ENCODE results near the gene RPL38.

RPL38 gene

DNA sequence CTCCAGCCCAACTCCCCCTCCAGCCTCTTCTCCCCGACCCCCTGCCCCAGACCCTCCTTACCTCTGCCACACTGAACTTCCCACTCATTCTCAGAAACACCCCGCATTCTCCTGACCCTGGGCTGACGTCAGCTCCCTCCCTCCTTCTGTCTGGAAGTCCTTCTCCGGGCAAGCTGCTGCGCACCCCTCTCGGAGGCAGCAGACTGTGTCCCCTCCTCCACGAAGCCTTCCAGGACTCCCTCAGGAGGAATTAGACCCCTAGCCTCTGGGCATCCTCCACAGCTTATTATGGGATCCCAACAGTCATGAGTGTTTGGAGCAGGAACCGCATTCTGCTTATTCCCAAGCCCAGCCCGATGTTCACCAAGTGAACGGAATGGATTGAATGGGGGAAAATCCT is 3.4 kb upstream of the RPL38 start:
- Histone ChIP-seq H3K36me3 (peaks cover 11 to 14% (median 12%) of the 10 kb centered on the region in 11 experiments), H3K9me3 (replicated peaks in 1 of 11) (no peaks in the 10 kb centered on the region), H3K4me2 (peak overlapping the region in 1 of 11 experiments; percentile 49; a peak in 1 of 22 replicates), H3K9ac (no peak overlapping the region), H3K27me3 (peaks cover 0 to 15% (median 0%) of the 10 kb centered on the region in 11 experiments; a peak in 3 of 22 replicates), H3K4me3 (no peak overlapping the region), H3K4me1 (peaks cover 7 to 29% (median 24%) of the 10 kb centered on the region in 10 experiments), H3K27ac (no peak overlapping the region), H4K20me1 (peaks cover 8 to 16% (median 15%) of the 10 kb centered on the region in 11 experiments; a peak in 21 of 22 replicates)
- TF ChIP-seq Cebpa-rat (IDR thresholded peaks at IDR 0.05), result no peak

DNA sequence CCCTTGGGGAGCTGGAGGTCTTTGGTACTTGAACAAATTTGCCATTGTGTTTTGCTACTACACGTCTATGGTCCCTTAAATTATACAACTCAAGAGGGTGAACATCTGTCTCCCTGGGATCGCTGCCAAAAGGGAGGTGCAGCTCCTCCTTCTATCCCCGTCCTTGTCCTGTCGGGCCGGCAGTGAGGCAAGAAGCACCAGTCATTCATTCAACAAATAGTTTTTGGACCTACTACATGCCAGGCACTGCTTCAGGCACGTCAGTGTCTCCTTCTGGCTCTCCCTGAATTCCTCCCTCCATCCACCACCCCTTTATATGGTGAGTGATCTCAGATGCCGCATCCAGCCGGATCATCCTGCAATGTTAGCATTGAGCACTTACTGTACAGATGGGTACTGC is 2.2 kb upstream of the RPL38 start:
- Histone ChIP-seq H3K4me1 (peaks cover 19 to 40% (median 35%) of the 10 kb centered on the region in 10 experiments), H4K20me1 (peaks cover 19 to 27% (median 26%) of the 10 kb centered on the region in 11 experiments), H3K36me3 (peaks cover 22 to 25% (median 24%) of the 10 kb centered on the region in 11 experiments), H3K27me3 (peaks cover 0 to 15% (median 0%) of the 10 kb centered on the region in 11 experiments; a peak in 3 of 22 replicates), H3K4me3 (no peak overlapping the region), H3K9ac (peak overlapping the region in 1 of 11 experiments; percentile 11; a peak in 2 of 22 replicates), H3K4me2 (no peak overlapping the region), H3K27ac (no peak overlapping the region), H3K9me3 (replicated peaks in 1 of 11) (no peaks in the 10 kb centered on the region)
- TF ChIP-seq Cebpa-rat (IDR thresholded peaks at IDR 0.05), result no peak

DNA sequence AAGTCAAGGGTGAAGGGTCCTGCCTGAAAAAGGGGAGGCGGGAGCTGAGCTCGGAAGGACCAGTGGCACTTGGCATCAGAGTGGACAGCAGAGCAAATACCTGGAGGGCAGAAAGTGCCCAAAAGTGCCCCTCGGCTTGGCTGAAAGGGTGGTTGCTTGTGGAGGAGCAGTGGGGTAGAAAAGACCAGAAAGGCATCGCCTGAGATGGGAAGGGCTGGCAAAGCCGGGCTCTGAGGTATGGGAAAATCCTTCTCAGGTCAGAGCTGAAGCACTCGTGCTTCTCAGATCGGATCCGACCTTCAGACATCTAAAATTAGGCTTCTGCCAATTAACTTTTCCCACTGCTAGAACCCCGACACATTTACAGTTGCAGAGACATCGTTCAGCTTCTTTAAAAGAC is 1.5 kb upstream of the RPL38 start:
- H3K27ac ChIP-seq, result no peak overlapping the region
- H3K36me3 ChIP-seq, result peaks cover 29 to 32% (median 30%) of the 10 kb centered on the region in 11 experiments
- no peak overlapping the region for H3K9ac ChIP-seq
- peaks cover 26 to 47% (median 42%) of the 10 kb centered on the region in 10 experiments for H3K4me1 ChIP-seq
- peaks cover 0 to 15% (median 0%) of the 10 kb centered on the region in 11 experiments; a peak in 3 of 22 replicates for H3K27me3 ChIP-seq
- H4K20me1 ChIP-seq, result peaks cover 26 to 34% (median 33%) of the 10 kb centered on the region in 11 experiments
- H3K9me3 ChIP-seq (replicated peaks in 1 of 11), result no peaks in the 10 kb centered on the region
- H3K4me3 ChIP-seq, result no peak overlapping the region
- H3K4me2 ChIP-seq, result no peak overlapping the region
- no peak for TF ChIP-seq Cebpa-rat (IDR thresholded peaks at IDR 0.05)

DNA sequence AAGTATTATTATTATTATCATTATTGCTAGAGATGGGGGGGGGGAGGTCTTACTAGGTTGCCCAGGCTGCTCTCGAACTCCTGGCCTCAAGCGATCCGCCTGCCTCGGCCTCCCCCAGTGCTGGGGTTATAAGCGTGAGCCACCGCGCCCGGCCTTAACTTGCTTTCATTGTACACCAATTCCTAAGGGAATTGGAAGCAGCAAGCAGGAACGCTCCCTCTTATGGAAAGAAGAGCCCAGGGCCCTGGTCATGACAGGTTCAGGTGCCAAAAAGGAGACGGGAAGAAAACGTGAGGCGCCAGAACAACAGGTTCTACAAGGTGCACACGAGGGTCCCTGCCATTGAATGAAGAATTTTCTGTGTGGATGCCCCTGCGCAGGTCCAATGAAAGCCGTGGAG is 540 bp upstream of the RPL38 start:
- H3K4me1 ChIP-seq, result peaks cover 36 to 57% (median 52%) of the 10 kb centered on the region in 10 experiments
- H3K4me3 ChIP-seq, result peak overlapping the region in 5 of 10 experiments; percentile 86 to 97 (median 95); a peak in 4 of 20 replicates
- peaks cover 0 to 15% (median 0%) of the 10 kb centered on the region in 11 experiments; a peak in 3 of 22 replicates for H3K27me3 ChIP-seq
- H3K36me3 ChIP-seq, result peaks cover 39 to 42% (median 40%) of the 10 kb centered on the region in 11 experiments
- H3K9me3 ChIP-seq (replicated peaks in 1 of 11), result no peaks in the 10 kb centered on the region
- peaks cover 36 to 44% (median 43%) of the 10 kb centered on the region in 11 experiments for H4K20me1 ChIP-seq
- H3K4me2 ChIP-seq, result peak overlapping the region in 10 of 11 experiments; percentile 41 to 70 (median 54); a peak in 19 of 22 replicates
- 0 out of 22 replicates have a peak overlapping the region, but pooled peaks of 1 of the 11 experiments have one; percentile 100 for H3K9ac ChIP-seq
- no peak for TF ChIP-seq Cebpa-rat (IDR thresholded peaks at IDR 0.05)
- no peak overlapping the region for H3K27ac ChIP-seq

DNA sequence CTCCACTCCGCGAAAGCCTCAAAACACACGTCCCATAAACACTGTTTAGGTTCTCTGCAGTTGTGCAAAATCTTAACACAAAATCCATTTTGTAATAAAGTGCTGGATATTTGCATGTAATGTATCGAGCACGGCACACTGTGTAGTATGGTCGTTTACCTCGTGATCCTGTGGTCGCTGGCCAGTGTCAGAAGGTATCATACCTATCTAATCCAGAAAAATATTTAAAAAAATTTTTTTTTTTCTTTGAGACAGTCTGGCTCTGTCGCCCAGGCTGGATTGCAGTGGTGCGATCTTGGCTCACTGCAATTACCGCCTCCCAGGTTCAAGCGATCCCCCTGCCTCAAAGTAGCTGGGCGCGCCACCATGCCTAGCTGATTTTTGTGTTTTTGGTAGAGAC is 996 bp downstream of the RPL38 start:
- TF ChIP-seq Cebpa-rat (IDR thresholded peaks at IDR 0.05), result no peak
- peak overlapping the region; percentile 88 to 99 (median 97) for H3K27ac ChIP-seq
- peaks cover 52 to 59% (median 58%) of the 10 kb centered on the region in 11 experiments for H4K20me1 ChIP-seq
- peak overlapping the region; percentile 93 to 100 (median 98) for H3K9ac ChIP-seq
- H3K4me2 ChIP-seq, result peak overlapping the region; percentile 94 to 100 (median 97)
- H3K9me3 ChIP-seq (replicated peaks in 1 of 11), result no peaks in the 10 kb centered on the region
- peaks cover 54 to 58% (median 56%) of the 10 kb centered on the region in 11 experiments for H3K36me3 ChIP-seq
- peaks cover 0 to 15% (median 0%) of the 10 kb centered on the region in 11 experiments; a peak in 3 of 22 replicates for H3K27me3 ChIP-seq
- H3K4me1 ChIP-seq, result peaks cover 46 to 61% (median 57%) of the 10 kb centered on the region in 10 experiments
- H3K4me3 ChIP-seq, result peak overlapping the region; percentile 78 to 99 (median 92)

DNA sequence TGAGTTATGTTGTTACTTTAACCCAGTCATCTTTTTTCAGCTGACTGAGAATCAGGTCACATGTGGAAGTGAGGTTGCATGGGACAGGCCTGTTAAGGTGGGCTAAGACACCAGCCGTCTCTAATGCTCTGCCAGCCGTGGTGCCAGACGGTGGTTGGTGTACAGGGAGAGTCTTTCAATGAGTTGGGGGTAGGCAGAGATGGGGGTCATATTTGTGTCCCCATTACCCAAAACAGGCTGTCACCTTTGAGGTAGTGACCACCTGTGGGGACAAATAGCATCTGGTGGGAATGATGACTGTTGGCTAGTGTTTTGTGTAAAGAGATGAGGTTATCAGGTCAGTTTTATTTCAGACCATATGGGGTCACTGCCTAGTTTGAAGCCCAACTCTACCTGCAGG is 1.8 kb downstream of the RPL38 start:
- H3K4me3 ChIP-seq, result peak overlapping the region; percentile 78 to 99 (median 92); a peak in 19 of 20 replicates
- H3K27ac ChIP-seq, result peak overlapping the region in 10 of 11 experiments; percentile 91 to 99 (median 98); a peak in 18 of 22 replicates
- H3K4me1 ChIP-seq, result peaks cover 54 to 65% (median 63%) of the 10 kb centered on the region in 10 experiments
- peaks cover 60 to 67% (median 66%) of the 10 kb centered on the region in 11 experiments for H4K20me1 ChIP-seq
- peaks cover 0 to 15% (median 0%) of the 10 kb centered on the region in 11 experiments; a peak in 3 of 22 replicates for H3K27me3 ChIP-seq
- peak overlapping the region; percentile 93 to 100 (median 98) for H3K9ac ChIP-seq
- peak overlapping the region; percentile 94 to 100 (median 97) for H3K4me2 ChIP-seq
- peaks cover 62 to 66% (median 64%) of the 10 kb centered on the region in 11 experiments for H3K36me3 ChIP-seq
- TF ChIP-seq Cebpa-rat (IDR thresholded peaks at IDR 0.05), result no peak
- no peaks in the 10 kb centered on the region for H3K9me3 ChIP-seq (replicated peaks in 1 of 11)

DNA sequence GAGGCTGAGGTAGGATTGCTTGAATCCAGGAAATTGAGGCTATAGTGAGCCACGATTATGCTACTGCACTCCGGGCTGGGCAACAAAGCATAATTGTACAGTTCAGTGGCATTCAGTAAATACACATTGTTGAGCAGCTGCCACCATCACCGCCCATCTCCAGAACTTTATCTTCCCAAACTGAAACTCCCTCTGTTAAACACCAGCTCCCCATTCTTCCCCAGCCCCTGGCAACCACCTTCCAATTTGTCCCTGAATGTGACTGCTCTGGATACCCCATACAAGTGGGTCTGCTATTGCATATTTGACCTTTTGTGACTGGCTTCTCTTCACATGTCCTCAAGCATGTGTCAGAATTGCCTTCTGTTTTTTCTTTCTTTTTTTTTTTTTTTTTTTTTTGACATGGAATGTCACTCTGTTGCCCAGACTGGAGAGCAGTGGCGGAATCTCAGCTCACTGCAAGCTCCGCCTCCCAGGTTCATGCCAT is 2.9 kb downstream of the RPL38 start:
- Histone ChIP-seq H3K4me3 (peak overlapping the region in 8 of 10 experiments; percentile 78 to 99 (median 92); a peak in 8 of 20 replicates), H3K9me3 (replicated peaks in 1 of 11) (no peaks in the 10 kb centered on the region), H3K27ac (peak overlapping the region in 7 of 11 experiments; percentile 93 to 99 (median 97); a peak in 7 of 22 replicates), H3K4me2 (peak overlapping the region; percentile 94 to 100 (median 97)), H3K9ac (peak overlapping the region; percentile 93 to 100 (median 98); a peak in 21 of 22 replicates), H3K36me3 (peaks cover 71 to 77% (median 74%) of the 10 kb centered on the region in 11 experiments), H4K20me1 (peaks cover 71 to 78% (median 77%) of the 10 kb centered on the region in 11 experiments), H3K4me1 (peaks cover 65 to 76% (median 74%) of the 10 kb centered on the region in 10 experiments), H3K27me3 (peaks cover 0 to 13% (median 0%) of the 10 kb centered on the region in 11 experiments; a peak in 3 of 22 replicates)
- TF ChIP-seq Cebpa-rat (IDR thresholded peaks at IDR 0.05), result no peak

DNA sequence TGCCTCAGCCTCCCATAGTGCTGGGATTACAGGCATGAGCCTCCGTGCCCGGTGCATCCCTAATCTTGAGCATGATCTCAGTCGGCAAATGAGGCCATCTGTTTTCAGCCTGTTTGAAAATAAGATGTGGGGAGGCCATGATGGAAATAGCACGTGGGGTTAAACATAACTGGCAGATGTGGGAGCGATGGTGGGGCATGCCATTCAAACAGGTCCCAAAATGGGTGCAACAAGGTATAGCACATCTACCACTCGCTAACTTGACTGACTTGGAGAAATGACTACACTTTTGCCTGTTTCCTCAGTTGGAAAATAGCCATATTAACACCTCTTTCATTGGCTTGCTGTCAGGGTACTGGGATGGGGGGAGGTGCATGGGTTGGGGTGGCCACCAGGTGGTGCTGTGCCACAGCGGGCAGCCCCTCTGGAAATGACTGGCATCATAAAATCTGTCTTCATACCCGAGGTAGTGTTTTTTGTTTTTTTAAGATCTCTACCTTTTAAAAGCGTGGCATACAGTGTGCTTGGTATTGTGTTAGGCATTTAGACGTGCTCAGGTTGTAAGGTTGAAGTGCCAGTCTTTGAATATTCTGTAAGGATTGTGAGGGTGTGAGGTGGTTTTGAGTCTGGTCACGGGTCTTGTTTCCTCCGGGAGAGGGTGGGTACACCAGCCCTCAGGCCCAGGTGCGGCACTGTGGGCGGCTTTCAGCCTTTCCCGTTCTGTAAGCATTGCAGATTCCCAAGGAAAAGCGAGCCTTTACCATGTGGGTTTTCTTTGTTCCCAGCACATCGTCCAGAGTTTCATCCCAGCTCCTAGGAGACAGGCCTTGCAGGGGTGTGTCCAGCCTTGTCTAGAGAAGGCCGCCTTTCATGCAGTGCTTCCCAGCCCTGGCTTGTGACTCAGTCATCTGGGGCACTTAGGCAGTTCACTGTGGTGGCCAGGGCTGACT is 7.0 kb downstream of the RPL38 start:
- H3K4me3 ChIP-seq, result peak overlapping the region in 3 of 10 experiments; percentile 66 to 71 (median 67); a peak in 6 of 20 replicates
- H3K36me3 ChIP-seq, result peaks cover 57 to 63% (median 60%) of the 10 kb centered on the region in 11 experiments
- TF ChIP-seq Cebpa-rat (IDR thresholded peaks at IDR 0.05), result no peak
- no peaks in the 10 kb centered on the region; a peak in 1 of 22 replicates for H3K27me3 ChIP-seq
- peak overlapping the region; percentile 70 to 100 (median 79); a peak in 18 of 22 replicates for H3K9ac ChIP-seq
- peak overlapping the region; percentile 89 to 100 (median 97) for H3K4me2 ChIP-seq
- H3K27ac ChIP-seq, result peak overlapping the region in 7 of 11 experiments; percentile 25 to 91 (median 86); a peak in 7 of 22 replicates
- H3K9me3 ChIP-seq (replicated peaks in 1 of 11), result no peaks in the 10 kb centered on the region
- peaks cover 82 to 95% (median 90%) of the 10 kb centered on the region in 10 experiments for H3K4me1 ChIP-seq
- H4K20me1 ChIP-seq, result peaks cover 69 to 94% (median 87%) of the 10 kb centered on the region in 11 experiments

Data from BLaER1 treated with 17β-estradiol and CSF1 and Interleukin-3, amounts not matched to agents 10 nM and 100 nM (cell line).